Measurements from ENCODE around the gene EIF2S3B.

Gene EIF2S3B

DNA sequence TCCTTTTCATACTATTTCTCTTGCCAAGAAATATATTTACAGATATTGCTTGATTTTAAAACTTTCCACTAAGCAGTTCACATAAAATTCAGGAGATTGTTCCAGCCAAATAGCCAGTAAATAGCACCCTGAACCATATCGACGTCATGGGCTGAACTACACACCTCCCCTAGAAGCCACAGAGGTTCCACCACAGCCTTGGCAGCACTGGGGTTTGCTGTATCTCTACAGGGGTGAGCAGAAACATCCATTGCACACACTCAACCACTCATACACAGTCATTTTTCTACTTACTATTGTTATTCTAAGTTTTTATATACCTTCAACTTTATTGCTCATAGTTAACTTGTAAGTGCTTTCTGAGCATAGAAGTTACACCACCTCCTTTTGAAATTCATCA is 8.1 kb upstream of the EIF2S3B start:
- DNase-seq (ENCODE audit: low read depth) = no peak
- H3K4me3 ChIP-seq (ENCODE audit: low read length) = no peak overlapping the region
- TF ChIP-seq, protein P1, sequence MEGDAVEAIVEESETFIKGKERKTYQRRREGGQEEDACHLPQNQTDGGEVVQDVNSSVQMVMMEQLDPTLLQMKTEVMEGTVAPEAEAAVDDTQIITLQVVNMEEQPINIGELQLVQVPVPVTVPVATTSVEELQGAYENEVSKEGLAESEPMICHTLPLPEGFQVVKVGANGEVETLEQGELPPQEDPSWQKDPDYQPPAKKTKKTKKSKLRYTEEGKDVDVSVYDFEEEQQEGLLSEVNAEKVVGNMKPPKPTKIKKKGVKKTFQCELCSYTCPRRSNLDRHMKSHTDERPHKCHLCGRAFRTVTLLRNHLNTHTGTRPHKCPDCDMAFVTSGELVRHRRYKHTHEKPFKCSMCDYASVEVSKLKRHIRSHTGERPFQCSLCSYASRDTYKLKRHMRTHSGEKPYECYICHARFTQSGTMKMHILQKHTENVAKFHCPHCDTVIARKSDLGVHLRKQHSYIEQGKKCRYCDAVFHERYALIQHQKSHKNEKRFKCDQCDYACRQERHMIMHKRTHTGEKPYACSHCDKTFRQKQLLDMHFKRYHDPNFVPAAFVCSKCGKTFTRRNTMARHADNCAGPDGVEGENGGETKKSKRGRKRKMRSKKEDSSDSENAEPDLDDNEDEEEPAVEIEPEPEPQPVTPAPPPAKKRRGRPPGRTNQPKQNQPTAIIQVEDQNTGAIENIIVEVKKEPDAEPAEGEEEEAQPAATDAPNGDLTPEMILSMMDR (conservative IDR thresholded peaks at IDR 0.05; ENCODE audit: low read length) = no peak

DNA sequence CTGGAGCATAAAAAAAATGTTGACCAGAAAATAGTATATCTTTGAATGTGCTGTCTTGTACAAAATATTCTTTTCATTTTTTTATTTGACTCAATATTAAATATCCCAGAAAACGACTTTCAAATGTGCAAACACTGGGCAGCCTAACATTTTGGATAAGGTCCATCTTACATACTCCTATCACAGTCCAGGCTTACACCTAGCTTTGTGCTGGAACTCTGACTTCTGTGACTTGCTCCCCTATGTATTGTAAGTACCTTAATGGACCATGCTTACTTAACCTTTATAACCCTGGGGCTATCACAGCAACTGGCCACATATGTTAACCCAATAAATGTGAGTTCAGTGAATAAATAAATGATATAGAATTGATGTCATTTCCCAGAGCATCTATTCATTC is 7.6 kb upstream of the EIF2S3B start:
- DNase-seq (ENCODE audit: low read depth) = no peak
- TF ChIP-seq, protein P1 (conservative IDR thresholded peaks at IDR 0.05; ENCODE audit: low read length) = no peak
- H3K4me3 ChIP-seq (ENCODE audit: low read length) = no peak overlapping the region

- peak; percentile 21 for DNase-seq (ENCODE audit: low read depth)
- TF ChIP-seq, protein P1 (conservative IDR thresholded peaks at IDR 0.05; ENCODE audit: low read length) = peak; percentile 57
Observed at GRCh38 chr12:10501030-10501429, 4.7 kb upstream of the EIF2S3B start.

GRCh38 chr12:10503460-10503859 is 2.2 kb upstream of the EIF2S3B start:
- TF ChIP-seq, protein P1 (conservative IDR thresholded peaks at IDR 0.05; ENCODE audit: low read length) = no peak

More at GRCh38 chr12:10501030-10501429, 4.7 kb upstream of the EIF2S3B start:
- no peak overlapping the region for H3K4me3 ChIP-seq (ENCODE audit: low read length)

GRCh38 chr12:10511756-10512355 is 6.2 kb downstream of the EIF2S3B start:
- TF ChIP-seq, protein P1 (conservative IDR thresholded peaks at IDR 0.05; ENCODE audit: low read length) = no peak
- DNase-seq (ENCODE audit: low read depth) = no peak
- H3K4me3 ChIP-seq (ENCODE audit: low read length) = no peak overlapping the region

More at GRCh38 chr12:10503460-10503859, 2.2 kb upstream of the EIF2S3B start:
- no peak for DNase-seq (ENCODE audit: low read depth)
- no peak overlapping the region for H3K4me3 ChIP-seq (ENCODE audit: low read length)

GRCh38 chr12:10512798-10513197 is 7.1 kb downstream of the EIF2S3B start:
- DNase-seq (ENCODE audit: low read depth) = no peak
- no peak overlapping the region for H3K4me3 ChIP-seq (ENCODE audit: low read length)
- TF ChIP-seq, protein P1 (conservative IDR thresholded peaks at IDR 0.05; ENCODE audit: low read length) = no peak

DNA sequence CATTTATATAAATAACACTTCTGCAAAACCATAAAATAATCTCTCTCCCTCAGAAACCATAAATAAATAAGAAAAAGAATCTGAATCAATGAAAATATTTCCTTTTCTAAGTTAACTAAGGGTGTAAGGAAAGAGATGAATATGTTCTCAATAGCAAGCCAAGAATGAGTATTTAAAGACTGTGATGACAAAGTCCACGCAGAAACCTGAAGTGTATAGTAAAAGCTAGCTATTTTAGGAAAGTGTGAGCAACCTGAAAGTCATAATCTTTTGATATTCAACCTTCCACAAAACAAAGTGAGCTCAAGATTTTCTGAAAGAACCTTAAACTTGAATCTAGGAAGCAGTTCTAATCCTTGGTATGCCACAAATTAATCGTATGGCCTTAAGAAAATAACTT is 15.9 kb downstream of the EIF2S3B start:
- TF ChIP-seq, protein P1 (conservative IDR thresholded peaks at IDR 0.05; ENCODE audit: low read length) = no peak

More for the DNA sequence above, 15.9 kb downstream of the EIF2S3B start:
- no peak overlapping the region for H3K4me3 ChIP-seq (ENCODE audit: low read length)
- DNase-seq (ENCODE audit: low read depth) = no peak
